Measurements from ENCODE around the gene SLC12A3. TPM values are rescaled to one million over a fixed set of nuclear protein-coding genes. Genes with fewer than 3 reads are reported as not detected.

SLC12A3 gene
- total and polyA plus RNA-seq, 2 of the 8 experiments (the other 6 are each of a cell fraction or from before 2014, with no cell fraction given) = not detected

GRCh38 chr16:56866955-56867830 lies 2.2 kb downstream of the SLC12A3 start:
- ChIA-PET POLR2A (ENCODE audit: partially characterized antibody) (interaction anchor here (0.8 to 3.1 kb wide), 3 partner anchors 64 to 80 kb away, joined by 3 to 12 read pairs (median 3); no protein-coding TSS in a partner anchor), CTCF (ENCODE audit: partially characterized antibody) (interaction anchor here (0.5 to 6.3 kb wide), 37 partner anchors 8 to 334 kb away, joined by 3 to 102 read pairs (median 4); partner anchors contain the start of gene HERPUD1)
- no peak for TF ChIP-seq JUND (IDR thresholded peaks at IDR 0.05; ENCODE audit: low read length)
- TF ChIP-seq TCF12 (IDR thresholded peaks at IDR 0.05; ENCODE audit: low read depth, low read length) = no peak
- no peak for TF ChIP-seq CREB1 (IDR thresholded peaks at IDR 0.05)
- peak; percentile 53 to 71 for TF ChIP-seq RAD21 (IDR thresholded peaks at IDR 0.05 in 1 of 2, conservative IDR thresholded peaks at IDR 0.05 in 1 of 2; ENCODE audit: low read depth in 2 of 2, low read length in 2 of 2)
- TF ChIP-seq POU5F1 (IDR thresholded peaks at IDR 0.05; ENCODE audit: low read depth, low read length) = no peak
- no peak for TF ChIP-seq POLR2AphosphoS5 (IDR thresholded peaks at IDR 0.05; ENCODE audit: low read depth, low read length)
- peak in 2 of 3 experiments; percentile 50 to 70; a peak in 3 of 4 replicates for TF ChIP-seq CTCF (IDR thresholded peaks at IDR 0.05; ENCODE audit: control extremely low read depth in 1 of 3, insufficient read depth in 1 of 3, low read depth in 1 of 3, low read length in 3 of 3)
- no peak for TF ChIP-seq CHD1 (IDR thresholded peaks at IDR 0.05; ENCODE audit: low read depth, low read length)
- no peak for TF ChIP-seq NANOG (IDR thresholded peaks at IDR 0.05; ENCODE audit: insufficient read depth, low read depth, low read length, poor library complexity, severe bottlenecking)

More at GRCh38 chr16:56866955-56867830, 2.2 kb downstream of the SLC12A3 start:
- Histone ChIP-seq H3K14ac (ENCODE audit: insufficient read length) (no peak overlapping the region), H2BK20ac (ENCODE audit: low read length) (no peak overlapping the region), H2AFZ (ENCODE audit: low read length) (peak overlapping the region; percentile 93; the same call in 1 of the 2 replicates), H4K20me1 (replicated peaks in 1 of 2; ENCODE audit: control insufficient read depth in 1 of 2, insufficient read depth in 2 of 2, low read length in 2 of 2) (no peaks in the 10 kb centered on the region), H2BK120ac (replicated peaks; ENCODE audit: low read depth, low read length) (no peak overlapping the region), H2BK12ac (ENCODE audit: low read depth, low read length) (no peak overlapping the region), H4K91ac (replicated peaks; ENCODE audit: insufficient read length, low read length) (no peak overlapping the region), H3K4me2 (ENCODE audit: insufficient read depth in 1 of 2, low read depth in 2 of 2, low read length in 2 of 2) (no peak overlapping the region), H3K4me1 (replicated peaks in 1 of 4; ENCODE audit: control insufficient read depth in 3 of 4, insufficient read depth in 4 of 4, low read length in 3 of 4) (no peaks in the 10 kb centered on the region), H3K9ac (replicated peaks in 1 of 4; ENCODE audit: extremely low read depth in 1 of 4, low read depth in 3 of 4, low read length in 3 of 4) (no peak overlapping the region), H2BK15ac (ENCODE audit: low read length) (no peak overlapping the region), H4K5ac (ENCODE audit: insufficient read length, low read depth, low read length) (no peak overlapping the region), H3K18ac (ENCODE audit: extremely low read depth, low read length) (no peak overlapping the region; the same call in 1 of the 2 replicates), H3K4ac (replicated peaks; ENCODE audit: insufficient read length, low read depth, low read length) (no peak overlapping the region), H3K4me3 (ENCODE audit: extremely low read depth in 1 of 4, insufficient read depth in 2 of 4, low read depth in 3 of 4, low read length in 4 of 4) (no peak overlapping the region), H3K23ac (ENCODE audit: insufficient read length) (no peak overlapping the region), H4K8ac (ENCODE audit: extremely low read depth, insufficient read depth, low read length) (no peak overlapping the region), H3K36me3 (ENCODE audit: control insufficient read depth in 2 of 4, insufficient read depth in 4 of 4, low read length in 3 of 4) (no peaks in the 10 kb centered on the region), H3K27me3 (replicated peaks in 1 of 4; ENCODE audit: control insufficient read depth in 3 of 4, extremely low read depth in 1 of 4, insufficient read depth in 3 of 4, low read length in 3 of 4) (no peaks in the 10 kb centered on the region), H3K27ac (ENCODE audit: low read depth, low read length) (no peak overlapping the region), H3K79me1 (ENCODE audit: low read depth, low read length) (no peaks in the 10 kb centered on the region), H3K79me2 (ENCODE audit: control insufficient read depth in 1 of 2, insufficient read depth in 2 of 2, low read length in 2 of 2) (no peaks in the 10 kb centered on the region), H2BK5ac (ENCODE audit: low read depth, low read length) (no peak overlapping the region), H2AK5ac (ENCODE audit: low read depth, low read length) (no peak overlapping the region), H3K23me2 (ENCODE audit: low read depth, low read length) (no peaks in the 10 kb centered on the region; the same call in 1 of the 2 replicates), H3K56ac (replicated peaks; ENCODE audit: insufficient read length, low read depth, low read length) (no peak overlapping the region), H3K9me3 (ENCODE audit: insufficient read depth in 2 of 2, low read depth in 1 of 2, low read length in 1 of 2) (no peaks in the 10 kb centered on the region)
- FAIRE-seq (peak; percentile 39), DNase-seq (ENCODE audit: low read depth in 1 of 2, low spot score in 2 of 2) (peak in 1 of 2 experiments; percentile 63)
- 81% methylated on average over 23 of the region's 23 CpGs; no CpG with 5 or more reads in 1 of the 2 experiments for WGBS, 2 experiments (ENCODE audit: extremely low coverage in 1 of 2, insufficient coverage in 1 of 2, insufficient read length in 1 of 2, insufficient replicate concordance in 2 of 2, low coverage in 1 of 2, low lambda C conversion rate in 2 of 2, missing lambda C conversion rate in 1 of 2)

Measured in H1 (cell line).